GM12864 (cell line): ENCODE results near the gene WDR38.

Source experiments
- DNase-seq: peaks from one replicate; pipeline ENCODE4 v3.0.0-alpha.2; 2011; ENCODE audit warnings: low read depth
- H3K4me3 ChIP-seq: 2 replicates; pipeline ENCODE4 v1.5.1; 2011; ENCODE audit warnings: mild to moderate bottlenecking, low read depth, low read length, control low read depth
- TF ChIP-seq, protein P1 (sequence below): IDR thresholded peaks from 2 replicates; pipeline ENCODE4 v1.5.1; 2011; ENCODE audit warnings: low read depth, mild to moderate bottlenecking, moderate library complexity, low read length, control low read depth, inconsistent platforms; ENCODE audit errors: missing control alignments

WDR38 gene

DNA sequence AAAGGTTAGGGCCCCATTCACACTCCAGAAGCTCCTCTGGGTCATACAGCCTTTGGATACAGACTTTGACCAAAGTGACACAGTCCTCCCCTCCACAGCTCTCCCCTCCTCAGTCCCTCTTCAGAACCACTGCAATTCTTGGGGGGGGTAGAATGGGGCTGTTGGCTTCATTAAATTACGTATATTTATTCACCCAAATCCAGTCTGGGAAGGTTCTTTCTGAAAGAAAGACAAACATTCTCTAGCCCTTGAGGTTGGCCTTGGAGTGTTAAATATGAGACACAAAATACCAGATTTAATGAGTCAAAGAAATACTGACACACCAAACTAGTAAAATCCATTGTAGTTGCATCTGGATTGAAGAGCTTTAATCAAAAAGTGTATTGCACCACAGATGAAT, 24.8 kb downstream of the WDR38 start:
- DNase-seq, result no peak

DNA sequence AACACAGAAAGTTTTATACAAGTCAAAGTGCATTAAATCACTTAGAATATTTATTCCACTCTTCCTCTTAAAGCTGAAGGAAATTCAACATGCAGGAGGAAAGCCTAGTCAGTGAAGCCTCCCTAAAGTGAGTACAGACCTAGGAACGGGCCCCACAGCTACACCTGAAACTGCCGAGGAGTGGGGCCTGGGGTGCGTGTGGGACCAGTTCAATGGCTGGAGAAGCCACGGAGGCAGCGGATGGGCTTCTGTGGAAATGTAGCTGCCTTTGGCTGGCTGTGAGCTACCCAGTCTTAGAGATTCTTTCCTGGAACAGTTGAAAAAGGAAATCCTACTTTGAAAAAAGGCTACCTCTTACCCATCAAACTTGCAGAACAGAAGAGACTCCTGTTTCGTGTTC, 25.3 kb downstream of the WDR38 start:
- TF ChIP-seq, protein P1, sequence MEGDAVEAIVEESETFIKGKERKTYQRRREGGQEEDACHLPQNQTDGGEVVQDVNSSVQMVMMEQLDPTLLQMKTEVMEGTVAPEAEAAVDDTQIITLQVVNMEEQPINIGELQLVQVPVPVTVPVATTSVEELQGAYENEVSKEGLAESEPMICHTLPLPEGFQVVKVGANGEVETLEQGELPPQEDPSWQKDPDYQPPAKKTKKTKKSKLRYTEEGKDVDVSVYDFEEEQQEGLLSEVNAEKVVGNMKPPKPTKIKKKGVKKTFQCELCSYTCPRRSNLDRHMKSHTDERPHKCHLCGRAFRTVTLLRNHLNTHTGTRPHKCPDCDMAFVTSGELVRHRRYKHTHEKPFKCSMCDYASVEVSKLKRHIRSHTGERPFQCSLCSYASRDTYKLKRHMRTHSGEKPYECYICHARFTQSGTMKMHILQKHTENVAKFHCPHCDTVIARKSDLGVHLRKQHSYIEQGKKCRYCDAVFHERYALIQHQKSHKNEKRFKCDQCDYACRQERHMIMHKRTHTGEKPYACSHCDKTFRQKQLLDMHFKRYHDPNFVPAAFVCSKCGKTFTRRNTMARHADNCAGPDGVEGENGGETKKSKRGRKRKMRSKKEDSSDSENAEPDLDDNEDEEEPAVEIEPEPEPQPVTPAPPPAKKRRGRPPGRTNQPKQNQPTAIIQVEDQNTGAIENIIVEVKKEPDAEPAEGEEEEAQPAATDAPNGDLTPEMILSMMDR, result no peak
- DNase-seq, result no peak
- no peak overlapping the region for H3K4me3 ChIP-seq

More for the DNA sequence above, 24.8 kb downstream of the WDR38 start:
- H3K4me3 ChIP-seq, result no peak overlapping the region
- TF ChIP-seq, protein P1, result no peak

DNA sequence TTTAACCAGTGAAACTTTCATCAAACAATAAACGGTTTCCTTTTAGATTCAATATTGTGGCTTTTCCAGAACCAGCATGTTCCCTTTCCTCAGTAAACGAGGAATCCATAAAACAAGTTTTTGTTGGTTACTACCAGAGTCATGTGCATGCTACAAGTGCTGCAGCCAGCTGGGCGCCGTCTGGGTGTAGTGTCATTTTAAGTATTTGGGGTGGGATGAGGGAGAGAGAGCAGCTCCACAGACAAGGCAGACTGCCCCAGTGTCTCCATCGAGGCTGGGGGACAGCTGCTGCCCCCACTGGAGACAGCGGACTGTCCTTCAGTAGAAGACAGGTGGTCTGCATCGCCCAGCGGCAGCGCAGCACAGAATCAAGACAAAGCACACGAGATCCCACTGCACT, 26.0 kb downstream of the WDR38 start:
- TF ChIP-seq, protein P1, result no peak
- DNase-seq, result no peak
- no peak overlapping the region for H3K4me3 ChIP-seq

DNA sequence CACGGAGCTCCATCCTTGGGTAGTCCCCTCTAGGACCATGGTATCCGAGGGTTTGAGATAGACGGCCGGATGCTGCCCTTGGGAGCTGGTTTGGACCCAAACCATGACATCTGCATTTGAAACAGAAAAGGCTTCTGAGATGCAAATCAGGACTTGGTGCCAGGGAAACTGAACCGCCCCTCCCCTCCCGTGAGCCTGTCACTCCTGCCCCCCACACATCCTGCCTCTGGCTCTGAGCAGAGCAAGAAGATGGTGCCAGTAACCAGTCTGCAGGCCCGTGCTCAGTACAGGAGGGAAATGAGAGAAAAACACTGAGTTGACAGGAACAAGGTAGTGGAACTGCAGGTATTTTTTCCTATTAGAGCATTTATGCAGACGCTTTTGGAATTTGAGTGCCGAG, 27.2 kb downstream of the WDR38 start:
- H3K4me3 ChIP-seq, result no peak overlapping the region
- TF ChIP-seq, protein P1, result no peak
- no peak for DNase-seq

DNA sequence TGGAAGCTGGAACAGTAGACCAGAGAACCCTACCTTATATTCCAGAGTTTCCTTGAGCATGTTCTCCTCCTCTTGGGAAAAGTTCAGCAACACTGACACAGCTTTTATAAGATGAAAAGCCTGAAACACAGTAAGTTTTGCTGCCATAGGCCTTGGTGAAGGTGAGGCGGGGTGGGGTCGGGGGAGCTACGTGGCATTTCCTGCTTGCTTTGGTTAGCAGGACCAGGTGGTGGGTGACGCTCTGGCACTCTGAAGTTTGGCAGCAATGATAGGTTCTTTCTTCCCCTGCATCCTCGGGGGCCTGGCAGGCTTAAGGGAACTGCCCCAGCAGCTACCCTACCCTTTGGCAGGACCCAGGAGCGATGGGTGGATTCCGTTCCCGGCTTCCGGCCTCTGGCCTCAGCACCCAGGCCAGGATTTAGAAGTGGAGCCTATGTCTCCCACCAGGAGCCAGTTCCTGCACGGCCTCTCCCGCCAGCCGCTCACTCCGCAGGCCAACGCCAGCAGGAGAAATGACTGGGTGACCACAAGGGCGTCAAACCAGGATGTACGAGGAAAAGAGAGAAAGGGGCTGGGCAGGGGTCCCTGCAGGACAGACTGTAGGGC, 28.0 kb downstream of the WDR38 start:
- TF ChIP-seq, protein P1, result no peak
- no peak for DNase-seq
- no peak overlapping the region for H3K4me3 ChIP-seq

DNA sequence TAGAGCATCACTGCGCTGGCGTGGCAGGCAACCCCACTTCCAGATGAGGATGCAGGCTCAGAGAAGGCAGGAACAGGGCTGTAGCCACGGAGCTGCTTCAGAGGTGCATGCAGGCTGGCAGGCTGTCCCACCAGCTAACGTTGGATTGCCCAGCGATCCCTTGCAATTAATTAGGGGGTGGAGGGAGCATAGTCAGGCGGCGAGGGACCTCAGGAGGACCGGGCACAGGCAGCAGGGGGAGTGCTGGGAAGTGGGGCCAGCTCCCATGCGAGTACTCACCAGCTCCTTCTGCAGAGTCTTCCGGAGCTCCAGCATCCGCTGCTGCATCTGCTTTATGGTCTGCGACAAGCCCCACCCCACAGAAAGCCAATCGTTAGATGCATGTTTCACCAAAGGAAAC, 29.0 kb downstream of the WDR38 start:
- TF ChIP-seq, protein P1, result no peak
- no peak for DNase-seq
- no peak overlapping the region for H3K4me3 ChIP-seq

DNA sequence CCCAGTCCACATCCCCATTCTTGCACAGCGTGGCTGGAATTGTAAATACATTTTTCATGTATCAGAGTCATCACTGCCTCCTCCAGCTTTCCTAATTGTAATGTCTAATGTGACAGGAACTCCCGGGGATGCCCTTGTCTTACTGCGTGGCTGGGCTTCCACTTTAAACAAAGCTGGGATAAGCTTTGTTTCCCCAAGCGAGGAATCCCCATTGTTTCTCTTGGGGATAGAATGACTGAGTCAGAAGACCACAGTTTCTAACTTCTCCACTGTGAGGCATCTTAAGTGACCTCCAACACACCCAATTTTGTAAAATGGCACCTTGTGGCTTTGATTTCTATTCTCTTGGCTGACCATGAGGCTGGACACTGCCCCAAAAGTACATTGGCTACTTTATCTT, 31.1 kb downstream of the WDR38 start:
- no peak for DNase-seq
- TF ChIP-seq, protein P1, result no peak
- no peak overlapping the region for H3K4me3 ChIP-seq
